Stimulated activated naive B cell treated with anti-CD40 and anti-IgM and Interleukin-4, amounts not matched to agents 10 μg/mL and 1 μg/mL and 100 μg/mL, for 72 hours (primary cell): ENCODE data around the gene ALKBH2.

ENCODE experiments used
- ATAC-seq, 2 donors: fragments of 150-1000 bp; cut with Tn5 transposase; replicated peaks; 2 replicates each; pipeline ENCODE4 v1.10.0; 2021; ENCODE audit warnings: moderate library complexity in 1 of 2
- DNase-seq: peaks from one replicate; pipeline ENCODE4 v3.0.0; 2021
- H3K27ac Mint-ChIP-seq: one replicate; pipeline ENCODE4 v1.8.0; 2022; ENCODE audit warnings: mild to moderate bottlenecking, mixed read lengths
- H3K27me3 Mint-ChIP-seq, 2 donors: one replicate each; pipeline ENCODE4 v1.8.0; 2022; ENCODE audit warnings: mixed read lengths in 2 of 2
- H3K36me3 Mint-ChIP-seq, 2 donors: one replicate each; pipeline ENCODE4 v1.8.0; 2022; ENCODE audit warnings: mixed read lengths in 2 of 2, mild to moderate bottlenecking in 1 of 2
- H3K4me1 Mint-ChIP-seq, 2 donors: one replicate each; pipeline ENCODE4 v1.8.0; 2022; ENCODE audit warnings: mixed read lengths in 2 of 2, mild to moderate bottlenecking in 1 of 2
- H3K4me3 Mint-ChIP-seq, 2 donors: one replicate each; pipeline ENCODE4 v1.8.0; 2022; ENCODE audit warnings: mild to moderate bottlenecking in 2 of 2, mixed read lengths in 2 of 2, moderate library complexity in 1 of 2
- H3K9me3 Mint-ChIP-seq, 2 donors: one replicate each; pipeline ENCODE4 v1.8.0; 2022; ENCODE audit warnings: mixed read lengths in 2 of 2, mild to moderate bottlenecking in 1 of 2

The ALKBH2 gene

DNA sequence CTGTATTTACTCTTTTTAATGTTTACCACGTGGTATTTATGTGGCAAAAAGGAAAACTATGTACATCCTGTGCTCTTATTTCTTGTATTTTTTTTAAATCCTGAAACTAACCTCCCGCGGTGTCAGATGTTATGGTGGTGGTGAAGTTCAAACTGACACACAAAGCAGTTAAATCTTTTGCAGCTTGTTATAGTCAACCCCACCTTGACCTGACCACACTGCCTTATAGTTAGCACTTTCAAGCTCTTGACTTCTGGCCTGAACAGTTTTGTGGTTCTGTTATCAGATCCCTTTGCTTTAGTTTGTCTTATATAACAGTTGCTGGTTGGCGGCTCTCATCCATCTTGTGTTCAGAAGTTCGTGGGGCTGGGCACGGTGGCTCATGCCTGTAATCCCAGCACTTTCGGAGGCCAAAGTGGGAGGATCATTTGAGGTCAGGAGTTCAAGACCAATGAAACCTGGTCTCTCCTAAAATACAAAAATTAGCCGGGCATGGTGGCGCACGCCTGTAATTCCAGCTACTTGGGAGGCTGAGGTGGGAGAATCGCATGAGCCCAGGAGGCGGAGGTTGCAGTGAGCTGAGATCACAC is 6.3 kb upstream of the ALKBH2 start:
- no peaks in the 10 kb centered on the region for H3K27me3 Mint-ChIP-seq
- peaks cover 7 to 33% of the 10 kb centered on the region in 2 donors for H3K4me1 Mint-ChIP-seq
- DNase-seq, result no peak
- H3K9me3 Mint-ChIP-seq, result no peaks in the 10 kb centered on the region
- peaks cover 13 to 20% of the 10 kb centered on the region in 2 donors for H3K36me3 Mint-ChIP-seq
- no peak for ATAC-seq
- no peak overlapping the region for H3K4me3 Mint-ChIP-seq
- no peak overlapping the region for H3K27ac Mint-ChIP-seq

DNA sequence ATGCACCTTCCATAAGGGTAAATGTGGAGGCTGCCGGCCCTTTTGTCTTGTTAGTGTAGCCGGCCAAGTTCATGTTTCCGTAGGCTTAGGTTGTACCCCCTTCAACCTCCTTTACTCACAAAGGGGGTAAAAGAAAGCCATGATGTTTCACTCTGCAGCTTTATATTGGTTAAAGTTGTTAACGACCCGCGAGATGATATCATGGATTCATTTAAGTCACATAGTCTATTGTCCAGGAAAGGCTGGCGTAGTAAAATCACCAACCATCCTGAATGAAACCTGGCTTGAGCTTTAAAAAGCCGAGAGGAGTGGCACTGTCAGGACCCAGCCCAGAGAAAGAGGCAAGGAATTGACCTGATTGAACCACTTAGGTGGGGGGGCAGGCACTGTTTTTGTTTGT is 5.4 kb upstream of the ALKBH2 start:
- H3K4me3 Mint-ChIP-seq, result peak overlapping the region; percentile 85 to 96
- peaks cover 10 to 16% of the 10 kb centered on the region in 2 donors for H3K36me3 Mint-ChIP-seq
- DNase-seq (no peak), ATAC-seq (peak in 1 of 2 donors; percentile 2)
- peaks cover 9 to 41% of the 10 kb centered on the region in 2 donors for H3K4me1 Mint-ChIP-seq
- peak overlapping the region; percentile 92 for H3K27ac Mint-ChIP-seq
- H3K27me3 Mint-ChIP-seq, result no peaks in the 10 kb centered on the region
- no peaks in the 10 kb centered on the region for H3K9me3 Mint-ChIP-seq

DNA sequence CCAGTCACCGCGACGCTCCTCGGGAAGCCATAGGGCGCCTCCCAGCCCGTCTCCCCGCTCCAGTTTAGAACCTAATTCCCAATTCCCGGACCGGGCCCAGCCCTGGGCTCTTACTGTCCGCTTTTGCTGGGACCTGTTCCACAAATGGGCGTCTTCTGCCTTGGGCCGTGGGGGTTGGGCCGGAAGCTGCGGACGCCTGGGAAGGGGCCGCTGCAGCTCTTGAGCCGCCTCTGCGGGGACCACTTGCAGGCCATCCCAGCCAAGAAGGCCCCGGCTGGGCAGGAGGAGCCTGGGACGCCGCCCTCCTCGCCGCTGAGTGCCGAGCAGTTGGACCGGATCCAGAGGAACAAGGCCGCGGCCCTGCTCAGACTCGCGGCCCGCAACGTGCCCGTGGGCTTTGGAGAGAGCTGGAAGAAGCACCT is 4.9 kb upstream of the ALKBH2 start:
- ATAC-seq (peak; percentile 30 to 42), DNase-seq (no peak)
- H3K27ac Mint-ChIP-seq, result peak overlapping the region; percentile 92
- peak overlapping the region; percentile 85 to 96 for H3K4me3 Mint-ChIP-seq
- H3K36me3 Mint-ChIP-seq, result peaks cover 7 to 15% of the 10 kb centered on the region in 2 donors
- H3K9me3 Mint-ChIP-seq, result no peaks in the 10 kb centered on the region
- no peaks in the 10 kb centered on the region for H3K27me3 Mint-ChIP-seq
- H3K4me1 Mint-ChIP-seq, result peaks cover 14 to 46% of the 10 kb centered on the region in 2 donors

DNA sequence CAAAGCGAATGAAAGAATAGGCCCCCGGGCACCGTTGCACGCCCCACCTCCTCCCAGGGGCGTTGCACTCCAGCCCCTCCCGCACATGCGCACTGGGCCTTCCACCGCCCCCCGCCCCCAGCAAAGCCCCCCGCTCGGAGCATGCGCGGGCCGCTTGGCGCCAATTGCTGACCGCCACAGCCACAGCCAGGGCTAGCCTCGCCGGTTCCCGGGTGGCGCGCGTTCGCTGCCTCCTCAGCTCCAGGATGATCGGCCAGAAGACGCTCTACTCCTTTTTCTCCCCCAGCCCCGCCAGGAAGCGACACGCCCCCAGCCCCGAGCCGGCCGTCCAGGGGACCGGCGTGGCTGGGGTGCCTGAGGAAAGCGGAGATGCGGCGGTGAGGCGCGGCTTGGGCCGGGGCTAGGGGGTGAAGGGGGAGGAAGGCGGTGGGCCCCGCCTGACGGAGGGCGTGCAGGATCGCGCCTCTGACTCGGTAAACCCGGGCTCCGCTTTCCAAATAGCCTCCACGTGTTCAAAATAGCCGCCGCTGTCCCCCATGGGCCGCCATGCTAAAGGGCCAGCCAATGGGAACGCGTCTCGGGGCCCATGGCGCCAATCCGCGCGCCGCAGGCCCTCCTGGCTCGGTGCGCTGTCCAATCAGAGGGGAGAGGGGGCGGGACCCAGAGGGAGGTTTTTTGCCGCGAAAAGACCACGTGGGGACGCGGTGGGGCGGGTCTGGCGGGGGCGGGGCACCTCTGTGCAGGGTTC is 4.3 kb upstream of the ALKBH2 start, which contains the start of gene UNG:
Gene UNG (plus strand): TSS at position 163 of the 748 bp plus-strand sequence. CDS start 83 bp downstream, at position 246.
- ATAC-seq (peak; percentile 90 to 94), DNase-seq (peak; percentile 94)
- peaks cover 18 to 52% of the 10 kb centered on the region in 2 donors for H3K4me1 Mint-ChIP-seq

DNA sequence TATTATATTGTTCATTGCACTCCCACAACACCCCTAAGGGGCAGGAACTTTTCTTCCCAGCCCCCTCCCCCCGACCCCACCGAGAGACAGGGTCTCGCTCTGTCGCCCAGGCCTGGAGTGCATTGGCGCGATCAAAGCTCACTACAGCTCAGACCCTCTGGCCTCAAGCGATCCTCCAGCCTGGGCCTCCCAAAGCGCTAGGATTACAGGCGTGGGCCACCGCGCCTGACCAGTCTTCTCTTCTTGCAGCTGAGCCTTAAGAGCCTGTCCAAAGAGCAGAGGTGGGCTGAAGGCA is 3.8 kb upstream of the ALKBH2 start:
- Mint-ChIP-seq H3K4me1 (peaks cover 23 to 57% of the 10 kb centered on the region in 2 donors), H3K4me3 (peak overlapping the region; percentile 85 to 96), H3K27me3 (no peaks in the 10 kb centered on the region), H3K9me3 (no peaks in the 10 kb centered on the region), H3K36me3 (peaks cover 4 to 21% of the 10 kb centered on the region in 2 donors), H3K27ac (no peak overlapping the region)
- DNase-seq (no peak), ATAC-seq (no peak)

More for the DNA sequence above, 4.3 kb upstream of the ALKBH2 start, which contains the start of gene UNG:
- H3K27me3 Mint-ChIP-seq, result no peaks in the 10 kb centered on the region
- peak within 1 kb of the TSS; percentile 85 to 96 for H3K4me3 Mint-ChIP-seq
- peaks cover 6 to 18% of the 10 kb centered on the region in 2 donors for H3K36me3 Mint-ChIP-seq
- peak within 1 kb of the TSS; percentile 92 for H3K27ac Mint-ChIP-seq
- H3K9me3 Mint-ChIP-seq, result no peaks in the 10 kb centered on the region

DNA sequence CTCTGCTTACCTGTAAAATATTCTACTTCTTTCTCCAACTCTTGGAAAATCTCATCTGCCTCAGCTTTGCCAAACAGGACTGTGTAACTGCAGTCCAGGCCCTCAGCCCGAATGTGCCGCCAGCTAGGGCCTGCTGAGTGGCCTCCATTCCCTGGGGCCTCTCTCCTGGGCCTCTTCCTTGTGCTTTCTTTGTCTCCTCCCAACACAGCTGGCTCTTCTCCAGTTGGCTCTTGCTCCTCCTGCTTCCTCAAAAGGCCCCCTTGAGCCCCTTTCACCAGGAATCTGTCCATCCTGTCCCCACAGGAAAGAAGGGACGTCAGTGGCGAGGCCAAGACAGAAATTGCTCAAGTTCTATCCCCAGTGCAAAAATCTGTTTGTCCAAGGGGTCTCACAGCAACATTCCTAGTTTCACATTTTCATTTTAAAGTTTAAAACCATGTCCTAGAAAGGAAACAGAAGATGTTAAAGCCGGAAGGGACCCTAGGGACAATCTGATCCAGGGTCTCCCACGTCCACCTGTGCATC is 713 bp downstream of the ALKBH2 start:
- Mint-ChIP-seq H3K27ac (peak overlapping the region; percentile 98), H3K4me1 (peaks cover 31 to 54% of the 10 kb centered on the region in 2 donors), H3K27me3 (no peaks in the 10 kb centered on the region), H3K36me3 (peaks cover 17 to 31% of the 10 kb centered on the region in 2 donors), H3K9me3 (no peaks in the 10 kb centered on the region), H3K4me3 (peak overlapping the region; percentile 75 to 81)
- DNase-seq (no peak), ATAC-seq (no peak)

DNA sequence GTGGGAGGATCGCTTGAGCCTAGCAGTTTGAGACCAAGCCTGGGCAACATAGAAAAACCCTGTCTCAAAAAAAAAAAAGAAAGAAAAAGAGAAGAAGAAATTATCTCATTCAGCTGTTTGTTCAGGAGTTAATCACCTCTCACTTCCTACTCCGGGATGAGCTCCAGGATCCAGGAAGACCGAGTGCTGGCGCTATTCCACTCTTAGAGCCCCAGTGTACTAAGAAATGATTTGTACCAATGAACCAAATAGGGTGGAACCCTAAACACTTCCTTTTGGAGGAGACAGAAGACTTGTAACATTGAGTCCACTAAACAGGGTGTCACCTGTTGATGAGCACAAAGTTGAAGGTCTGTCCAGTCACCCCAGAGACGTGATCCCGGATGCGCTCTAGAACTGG is 3.6 kb downstream of the ALKBH2 start:
- DNase-seq (no peak), ATAC-seq (no peak)
- no peaks in the 10 kb centered on the region for H3K27me3 Mint-ChIP-seq
- H3K4me3 Mint-ChIP-seq, result no peak overlapping the region
- no peaks in the 10 kb centered on the region for H3K9me3 Mint-ChIP-seq
- H3K36me3 Mint-ChIP-seq, result peaks cover 20 to 44% of the 10 kb centered on the region in 2 donors
- H3K27ac Mint-ChIP-seq, result no peak overlapping the region
- peaks cover 31 to 51% of the 10 kb centered on the region in 2 donors for H3K4me1 Mint-ChIP-seq

DNA sequence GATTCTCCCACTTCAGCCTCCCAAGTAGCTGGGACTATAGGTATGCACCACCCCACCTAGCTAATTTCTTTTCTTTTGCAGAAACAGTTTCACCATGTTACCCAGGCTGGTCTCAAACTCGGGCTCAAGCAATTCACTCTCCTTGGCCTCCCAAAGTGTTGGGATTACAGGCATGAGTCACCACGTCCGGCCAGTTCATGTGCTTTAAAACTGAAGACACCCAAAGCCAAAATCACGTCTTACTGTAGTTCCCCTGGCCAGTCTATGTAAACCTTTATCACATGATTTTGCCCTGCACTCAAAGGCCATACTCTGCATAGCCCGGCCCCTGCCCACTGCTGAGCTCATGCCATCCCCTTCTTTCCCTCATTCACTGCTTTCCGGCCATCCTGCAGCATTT is 4.5 kb downstream of the ALKBH2 start:
- H3K27me3 Mint-ChIP-seq, result no peaks in the 10 kb centered on the region
- peaks cover 30 to 44% of the 10 kb centered on the region in 2 donors for H3K4me1 Mint-ChIP-seq
- no peaks in the 10 kb centered on the region for H3K9me3 Mint-ChIP-seq
- ATAC-seq, result no peak
- H3K36me3 Mint-ChIP-seq, result peaks cover 20 to 44% of the 10 kb centered on the region in 2 donors
- no peak for DNase-seq
- H3K4me3 Mint-ChIP-seq, result no peak overlapping the region
- H3K27ac Mint-ChIP-seq, result no peak overlapping the region

DNA sequence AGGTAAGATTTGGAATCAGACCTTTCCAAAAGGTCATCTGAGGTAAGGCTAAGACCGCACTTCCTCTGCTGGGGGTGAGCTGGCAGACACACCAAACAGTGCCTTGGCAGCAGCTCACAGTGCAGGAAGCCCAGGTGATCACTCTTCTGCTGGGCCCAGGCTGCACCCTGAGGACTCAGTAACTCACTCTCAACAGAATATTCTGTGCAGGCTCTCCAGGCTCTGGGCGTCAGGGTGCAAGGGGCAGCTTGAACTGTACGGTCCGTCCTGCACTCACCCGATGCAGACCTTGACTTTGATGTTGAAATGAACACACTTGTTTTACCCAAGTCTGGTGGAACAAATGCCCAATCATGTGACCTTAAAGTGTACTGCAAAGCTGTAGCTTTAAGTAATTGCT is 6.0 kb downstream of the ALKBH2 start:
- DNase-seq, result no peak
- peaks cover 29 to 44% of the 10 kb centered on the region in 2 donors for H3K36me3 Mint-ChIP-seq
- no peak overlapping the region for H3K27ac Mint-ChIP-seq
- ATAC-seq, result peak in 1 of 2 donors; percentile 39
- H3K4me1 Mint-ChIP-seq, result peaks cover 16 to 28% of the 10 kb centered on the region in 2 donors
- H3K9me3 Mint-ChIP-seq, result no peaks in the 10 kb centered on the region
- H3K27me3 Mint-ChIP-seq, result no peaks in the 10 kb centered on the region
- no peak overlapping the region for H3K4me3 Mint-ChIP-seq

DNA sequence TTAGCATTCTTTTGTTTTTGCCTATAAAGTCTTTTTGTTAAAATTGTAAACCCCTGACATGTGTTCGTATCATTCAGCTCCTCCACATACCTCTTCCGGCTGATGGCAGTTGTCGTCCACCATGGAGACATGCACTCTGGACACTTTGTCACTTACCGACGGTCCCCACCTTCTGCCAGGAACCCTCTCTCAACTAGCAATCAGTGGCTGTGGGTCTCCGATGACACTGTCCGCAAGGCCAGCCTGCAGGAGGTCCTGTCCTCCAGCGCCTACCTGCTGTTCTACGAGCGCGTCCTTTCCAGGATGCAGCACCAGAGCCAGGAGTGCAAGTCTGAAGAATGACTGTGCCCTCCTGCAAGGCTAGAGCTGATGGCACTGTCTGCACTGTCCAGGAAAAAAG is 7.7 kb downstream of the ALKBH2 start:
- ATAC-seq (no peak), DNase-seq (no peak)
- no peaks in the 10 kb centered on the region for H3K27me3 Mint-ChIP-seq
- H3K4me1 Mint-ChIP-seq, result peaks cover 5 to 12% of the 10 kb centered on the region in 2 donors
- H3K4me3 Mint-ChIP-seq, result no peak overlapping the region
- no peak overlapping the region for H3K27ac Mint-ChIP-seq
- H3K9me3 Mint-ChIP-seq, result no peaks in the 10 kb centered on the region
- H3K36me3 Mint-ChIP-seq, result peaks cover 30 to 44% of the 10 kb centered on the region in 2 donors

DNA sequence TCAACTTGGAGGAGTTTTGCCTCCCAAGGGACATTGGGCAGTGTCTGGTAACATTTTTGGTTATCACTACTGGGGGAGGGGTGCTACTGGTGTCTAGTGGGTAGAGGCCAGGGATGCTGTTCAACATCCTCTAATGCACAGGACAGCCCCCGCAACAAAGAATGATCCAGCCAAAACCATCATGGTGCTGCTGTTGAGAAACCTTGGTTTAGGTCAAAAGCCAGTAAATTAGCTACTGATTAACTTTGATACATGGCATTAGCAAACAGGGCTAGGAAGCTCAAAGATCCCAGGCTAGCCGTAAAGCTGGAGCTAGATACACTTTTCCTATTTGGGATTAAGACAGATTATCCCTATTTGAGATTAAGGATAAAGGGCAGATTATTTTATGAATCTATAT is 8.8 kb downstream of the ALKBH2 start:
- DNase-seq, result no peak
- Mint-ChIP-seq H3K36me3 (peaks cover 31 to 51% of the 10 kb centered on the region in 2 donors), H3K27ac (no peak overlapping the region), H3K4me3 (no peak overlapping the region), H3K4me1 (peaks cover under 1 to 3% of the 10 kb centered on the region in 2 donors), H3K9me3 (peaks cover 0 to 2% of the 10 kb centered on the region in 2 donors), H3K27me3 (no peaks in the 10 kb centered on the region)
- no peak for ATAC-seq

DNA sequence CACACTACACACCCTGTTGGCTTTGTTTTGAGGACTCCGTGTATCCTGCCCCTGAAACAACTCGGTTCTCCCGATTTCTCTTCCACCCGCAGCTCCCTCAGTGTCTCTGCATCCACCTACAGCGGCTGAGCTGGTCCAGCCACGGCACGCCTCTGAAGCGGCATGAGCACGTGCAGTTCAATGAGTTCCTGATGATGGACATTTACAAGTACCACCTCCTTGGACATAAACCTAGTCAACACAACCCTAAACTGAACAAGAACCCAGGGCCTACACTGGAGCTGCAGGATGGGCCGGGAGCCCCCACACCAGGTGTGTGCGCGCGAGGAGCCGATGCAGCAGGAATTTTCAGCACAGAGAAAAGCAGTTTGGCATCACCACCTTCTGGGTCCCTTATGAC is 10.5 kb downstream of the ALKBH2 start:
- peaks cover 5 to 6% of the 10 kb centered on the region in 2 donors for H3K9me3 Mint-ChIP-seq
- no peak for DNase-seq
- H3K36me3 Mint-ChIP-seq, result peaks cover 42 to 60% of the 10 kb centered on the region in 2 donors
- no peak for ATAC-seq
- H3K27ac Mint-ChIP-seq, result no peak overlapping the region
- no peak overlapping the region for H3K4me3 Mint-ChIP-seq
- H3K27me3 Mint-ChIP-seq, result no peaks in the 10 kb centered on the region
- H3K4me1 Mint-ChIP-seq, result no peaks in the 10 kb centered on the region

DNA sequence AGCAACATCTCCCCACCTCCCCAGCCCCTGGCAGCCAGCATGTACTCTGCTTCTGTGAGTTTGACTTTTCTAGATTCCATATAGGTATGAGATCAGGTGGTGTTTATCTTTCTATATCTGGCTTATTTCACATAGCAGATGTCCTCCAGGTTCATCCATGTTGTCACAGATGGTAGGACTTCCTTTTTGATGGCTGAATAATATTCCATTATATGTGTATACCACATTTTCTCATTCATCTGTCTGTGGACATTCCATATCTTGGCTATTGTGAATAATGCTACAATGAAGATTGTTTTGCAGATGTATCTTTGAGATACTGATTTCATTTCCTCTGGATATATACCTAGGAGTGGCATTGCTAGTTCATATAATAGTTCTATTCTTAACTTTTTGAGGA is 18.4 kb downstream of the ALKBH2 start:
- Mint-ChIP-seq H3K4me3 (no peak overlapping the region), H3K9me3 (peaks cover 3 to 9% of the 10 kb centered on the region in 2 donors), H3K4me1 (no peaks in the 10 kb centered on the region), H3K27ac (no peak overlapping the region), H3K27me3 (no peaks in the 10 kb centered on the region), H3K36me3 (peaks cover 42 to 62% of the 10 kb centered on the region in 2 donors)
- DNase-seq, result no peak
- no peak for ATAC-seq

DNA sequence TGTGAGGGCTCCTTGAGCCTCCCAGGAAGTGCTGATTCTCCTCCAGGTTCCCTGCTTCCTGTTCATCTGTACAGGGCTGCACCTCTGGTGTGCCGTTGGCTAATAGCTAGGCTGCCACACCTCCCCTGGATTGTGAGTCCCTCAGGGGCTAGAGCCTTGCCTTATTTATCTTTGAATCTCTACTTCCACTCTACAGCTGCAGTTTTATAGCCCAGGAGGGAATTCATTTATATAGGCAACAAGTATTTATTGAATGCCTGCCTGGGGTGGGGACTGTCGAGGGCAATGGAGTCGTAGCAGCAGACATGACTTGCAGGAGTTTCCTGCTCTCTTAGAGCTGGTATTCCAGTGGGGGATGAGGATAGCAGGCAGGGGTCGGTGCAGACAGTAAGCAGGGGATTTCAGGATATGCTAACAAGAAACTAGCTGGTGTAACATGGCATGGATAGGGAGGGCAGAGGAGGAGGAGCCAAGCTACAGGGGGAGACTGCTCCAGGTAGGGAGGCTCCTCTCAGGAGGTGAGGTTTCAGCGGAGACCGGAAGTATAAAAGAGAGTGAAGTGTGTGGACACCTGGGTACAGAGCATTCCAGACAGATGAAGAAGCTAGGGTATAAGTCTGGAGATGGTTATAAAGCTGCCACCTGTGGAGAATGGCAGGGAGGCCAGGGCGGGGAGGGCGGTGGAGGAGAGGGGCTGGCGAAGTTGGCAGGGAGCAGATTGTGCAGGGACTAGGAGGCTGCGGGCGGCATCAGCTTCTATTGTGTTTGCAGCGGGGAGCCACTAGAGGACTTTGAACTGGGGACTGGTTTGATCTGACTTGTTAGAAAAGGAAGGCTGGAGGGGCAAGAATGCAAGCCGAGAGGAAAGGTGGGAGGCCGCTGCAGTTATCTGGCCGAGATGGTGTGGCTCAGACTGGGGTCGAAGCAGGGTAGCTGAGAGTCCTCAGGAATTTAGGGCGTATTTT is 23.7 kb downstream of the ALKBH2 start:
- H3K27ac Mint-ChIP-seq, result no peak overlapping the region
- no peaks in the 10 kb centered on the region for H3K9me3 Mint-ChIP-seq
- peaks cover 20 to 53% of the 10 kb centered on the region in 2 donors for H3K36me3 Mint-ChIP-seq
- no peak for DNase-seq
- no peak overlapping the region for H3K4me3 Mint-ChIP-seq
- ATAC-seq, result no peak
- no peaks in the 10 kb centered on the region for H3K4me1 Mint-ChIP-seq
- no peaks in the 10 kb centered on the region for H3K27me3 Mint-ChIP-seq
